IMR-90 (cell line): Measurements from ENCODE around the gene MUC5B. TPM values are rescaled to one million over a fixed set of nuclear protein-coding genes. Genes with fewer than 3 reads are reported as not detected.

Source experiments
- ATAC-seq: fragments of 200-7000 bp; cut with Tn5 transposase; 2 replicates; pipeline ENCODE4 v1.9.1; 2020; ENCODE audit warnings: low read depth, mild to moderate bottlenecking, moderate library complexity
- BruUV-seq: library from RNA; stranded (reverse); fragments of 400-500 nt; replicated peaks from 2 replicates; lab custom pipeline; 2021; lab: Mats Ljungman, UMichigan
- CTCF ChIA-PET: fragments of 300-600 bp; formaldehyde crosslinking; extraction: SDS; loops from one replicate; lab custom pipeline; 2021; ENCODE audit warnings: antibody characterized with exemption; lab: Yijun Ruan, JAX
- POLR2A ChIA-PET: fragments of 300-600 bp; sonication (Branson Sonifier 250); formaldehyde crosslinking; loops from one replicate; lab custom pipeline; 2022; ENCODE audit warnings: antibody characterized with exemption; ENCODE audit not compliant: unreplicated experiment; lab: Charles Lee
- DNase-seq: peaks from one replicate; pipeline ENCODE4 v3.0.0; 2013
- H2AFZ ChIP-seq: replicated peaks from 2 replicates; pipeline ENCODE3; 2013; ENCODE audit warnings: low read length, mild to moderate bottlenecking; ENCODE audit not compliant: poor library complexity
- H2AK5ac ChIP-seq: 2 replicates; pipeline ENCODE4 v1.6.1; 2013; ENCODE audit warnings: low read depth, low read length, inconsistent platforms
- H2AK9ac ChIP-seq: replicated peaks from 2 replicates; pipeline ENCODE3; 2013; ENCODE audit warnings: mild to moderate bottlenecking, low read depth, low read length, moderate library complexity; ENCODE audit not compliant: poor library complexity
- H2BK120ac ChIP-seq: 2 replicates; pipeline ENCODE4 v1.6.1; 2013; ENCODE audit warnings: low read depth, low read length, inconsistent platforms
- H2BK15ac ChIP-seq: 3 replicates; pipeline ENCODE4 v1.6.1; 2013; ENCODE audit warnings: low read depth, low read length, inconsistent platforms
- H2BK20ac ChIP-seq: 2 replicates; pipeline ENCODE4 v1.6.1; 2013; ENCODE audit warnings: low read depth, mild to moderate bottlenecking, inconsistent platforms, low read length, moderate library complexity
- H2BK5ac ChIP-seq: 2 replicates; pipeline ENCODE4 v1.6.1; 2013; ENCODE audit warnings: mild to moderate bottlenecking, low read depth, low read length, inconsistent platforms; ENCODE audit not compliant: poor library complexity, severe bottlenecking
- H3K14ac ChIP-seq: replicated peaks from 2 replicates; pipeline ENCODE4 v1.6.1; 2013; ENCODE audit warnings: low read depth, low read length, inconsistent platforms
- H3K18ac ChIP-seq: 2 replicates; pipeline ENCODE4 v1.6.1; 2013; ENCODE audit warnings: low read depth, low read length, control low read depth
- H3K23ac ChIP-seq: 2 replicates; pipeline ENCODE4 v1.6.1; 2013; ENCODE audit warnings: low read depth, low read length, inconsistent platforms
- H3K27ac ChIP-seq: 2 replicates; pipeline ENCODE4 v1.5.1; 2013; ENCODE audit warnings: mild to moderate bottlenecking, control low read depth, low read length; ENCODE audit not compliant: insufficient read depth
- H3K27me3 ChIP-seq: 2 replicates; pipeline ENCODE4 v1.6.1; 2013; ENCODE audit warnings: low read length; ENCODE audit not compliant: control insufficient read depth, insufficient read depth
- H3K36me3 ChIP-seq: 2 replicates; pipeline ENCODE4 v1.6.1; 2013; ENCODE audit warnings: low read length, mixed read lengths; ENCODE audit not compliant: control insufficient read depth, insufficient read depth
- H3K4ac ChIP-seq: 2 replicates; pipeline ENCODE4 v1.6.1; 2013; ENCODE audit warnings: low read depth, low read length, inconsistent platforms
- H3K4me1 ChIP-seq: 2 replicates; pipeline ENCODE4 v1.6.1; 2013; ENCODE audit warnings: low read length, mixed read lengths; ENCODE audit not compliant: control insufficient read depth, insufficient read depth
- H3K4me2 ChIP-seq: 2 replicates; pipeline ENCODE4 v1.6.1; 2013; ENCODE audit warnings: low read depth, mild to moderate bottlenecking, control low read depth, low read length, moderate library complexity
- H3K4me3 ChIP-seq: 2 replicates; pipeline ENCODE4 v1.5.1; 2013; ENCODE audit warnings: low read depth, mild to moderate bottlenecking, control low read depth, low read length, moderate library complexity; ENCODE audit not compliant: insufficient read depth
- H3K56ac ChIP-seq: 2 replicates; pipeline ENCODE4 v1.6.1; 2013; ENCODE audit warnings: low read length, inconsistent platforms; ENCODE audit not compliant: insufficient read depth; ENCODE audit errors: extremely low read depth
- H3K79me1 ChIP-seq, 2 experiments: 2 replicates each; pipeline ENCODE4 v1.6.1; 2013; ENCODE audit warnings: low read length in 2 of 2, inconsistent platforms in 1 of 2, low read depth in 1 of 2
- H3K9ac ChIP-seq: 2 replicates; pipeline ENCODE4 v1.6.1; 2013; ENCODE audit warnings: low read depth, low read length, control low read depth
- H3K9me1 ChIP-seq: 2 replicates; pipeline ENCODE4 v1.6.1; 2013; ENCODE audit warnings: low read length, inconsistent platforms; ENCODE audit not compliant: insufficient read depth
- H3K9me3 ChIP-seq: 2 replicates; pipeline ENCODE4 v1.6.1; 2013; ENCODE audit warnings: low read length; ENCODE audit not compliant: control insufficient read depth, insufficient read depth
- H4K20me1 ChIP-seq: 2 replicates; pipeline ENCODE4 v1.6.1; 2013; ENCODE audit warnings: low read length, inconsistent platforms; ENCODE audit not compliant: insufficient read depth
- H4K5ac ChIP-seq: 2 replicates; pipeline ENCODE4 v1.6.1; 2013; ENCODE audit warnings: mild to moderate bottlenecking, low read depth, low read length, control low read depth
- H4K8ac ChIP-seq, 2 experiments: 2 replicates each; pipeline ENCODE4 v1.6.1; 2013; ENCODE audit warnings: low read depth in 2 of 2, low read length in 2 of 2, control low read depth in 1 of 2, inconsistent platforms in 1 of 2
- H4K91ac ChIP-seq: 2 replicates; pipeline ENCODE4 v1.6.1; 2013; ENCODE audit warnings: low read depth, low read length, inconsistent platforms; ENCODE audit not compliant: insufficient read depth
- CEBPB ChIP-seq: IDR thresholded peaks from 2 replicates; pipeline ENCODE4 v1.6.1; 2012; ENCODE audit warnings: low read depth, low read length, improper control_type of control experiment
- CHD1 ChIP-seq: IDR thresholded peaks from 2 replicates; pipeline ENCODE4 v1.6.1; 2012; ENCODE audit warnings: low read depth, low read length, improper control_type of control experiment
- MAZ ChIP-seq: IDR thresholded peaks from 2 replicates; pipeline ENCODE4 v1.6.1; 2012; ENCODE audit warnings: low read depth, mild to moderate bottlenecking, low read length, improper control_type of control experiment, moderate library complexity, borderline replicate concordance
- NFE2L2 ChIP-seq: fragments of 150-350 bp; IDR thresholded peaks from 2 replicates; pipeline ENCODE4 v1.6.1; 2016; ENCODE audit warnings: low read depth, mild to moderate bottlenecking, low read length
- POLR2A ChIP-seq: IDR thresholded peaks from 2 replicates; pipeline ENCODE4 v1.6.1; 2012; ENCODE audit warnings: mild to moderate bottlenecking, low read depth, low read length
- RFX5 ChIP-seq: IDR thresholded peaks from 2 replicates; pipeline ENCODE4 v1.8.0; 2012; ENCODE audit warnings: low read depth, mild to moderate bottlenecking, low read length, moderate library complexity
- SMC3 ChIP-seq: fragments of 150-350 bp; IDR thresholded peaks from 2 replicates; pipeline ENCODE4 v1.6.1; 2016; ENCODE audit warnings: low read depth, mild to moderate bottlenecking, antibody characterized with exemption, low read length, moderate library complexity
- WGBS, 2 experiments: methylation state at CpG; one replicate each; pipeline versions ENCODE4 v1.1.5 to v1.1.7; 2013; ENCODE audit warnings: missing lambda C conversion rate in 2 of 2; ENCODE audit not compliant: insufficient read length in 1 of 2; ENCODE audit errors: extremely low coverage in 2 of 2; 5-methylcytosine and 5-hydroxymethylcytosine counted together
- dilution Hi-C: fragments of 300-500 bp; cut with HindIII; formaldehyde crosslinking; loops from one replicate; pipeline ENCODE4 v1.14.3; 2018; ENCODE audit warnings: low sequenced_read_pairs; ENCODE audit not compliant: unreplicated experiment
- in situ Hi-C: fragments of 300-500 bp; cut with MboI; formaldehyde crosslinking; loops from 3 replicates; pipeline ENCODE4 v1.14.3; 2019; ENCODE audit warnings: low sequenced_read_pairs, inconsistent platforms, mixed read lengths
- intact Hi-C: fragments of 100-400 bp; cut with micrococcal nuclease; formaldehyde crosslinking; loops from 2 replicates; pipeline ENCODE4 v1.10.0; 2022
- polyA plus RNA-seq, 3 experiments: library from polyadenylated mRNA; depleted of rRNA; stranded (reverse); fragments of >200 nt; gene quantifications; 2 replicates each; pipeline ENCODE4 v1.2.3, GENCODE V29; 2012; ENCODE audit warnings: low replicate concordance in 1 of 3
- total RNA-seq: library from RNA; depleted of rRNA; stranded (reverse); fragments of >200 nt; gene quantifications from 2 replicates; pipeline ENCODE4 v1.2.3, GENCODE V29; 2012
- TF ChIP-seq, protein P1 (sequence below): conservative IDR thresholded peaks from 2 replicates; pipeline ENCODE4 v1.5.1; 2012; ENCODE audit warnings: mild to moderate bottlenecking, low read depth, low read length, improper control_type of control experiment

Gene MUC5B
- total and polyA plus RNA-seq, 2 of the 4 experiments (the other 2 are of a cell fraction): not detected

DNA sequence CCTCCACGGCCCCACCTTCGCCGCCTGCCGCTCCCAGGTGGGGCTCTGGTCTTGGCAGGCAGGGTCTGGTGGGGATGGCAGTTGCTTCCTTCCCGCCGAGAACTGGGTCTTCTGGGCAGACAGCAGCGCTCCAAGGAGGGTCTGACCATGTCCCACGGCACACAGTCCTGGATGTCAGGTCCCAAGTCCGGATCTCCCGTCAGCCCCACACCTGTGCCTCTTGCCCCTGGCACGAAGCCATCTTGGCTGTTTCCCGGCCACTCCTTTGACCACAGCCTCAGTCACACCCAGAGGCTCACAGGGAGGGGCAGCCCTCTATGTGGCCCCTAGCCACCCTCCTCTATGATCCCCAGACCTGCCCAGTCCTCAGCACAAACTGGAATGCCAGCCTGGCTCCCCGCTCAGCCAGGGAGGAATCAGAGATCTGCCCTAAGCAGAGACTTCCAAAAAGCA lies 14.3 kb downstream of the MUC5B start:
- Histone ChIP-seq H3K79me1 (no peaks in the 10 kb centered on the region), H3K27ac (no peak overlapping the region), H2AK5ac (no peak overlapping the region), H3K9me3 (peaks cover 15% of the 10 kb centered on the region; the same call in 1 of the 2 replicates), H3K27me3 (no peaks in the 10 kb centered on the region; the same call in 1 of the 2 replicates), H2BK15ac (no peak overlapping the region), H3K4me1 (no peaks in the 10 kb centered on the region), H3K9ac (no peak overlapping the region), H3K14ac (no peak overlapping the region), H4K91ac (no peak overlapping the region), H3K56ac (no peak overlapping the region), H3K9me1 (no peaks in the 10 kb centered on the region), H2BK120ac (no peak overlapping the region), H3K36me3 (no peaks in the 10 kb centered on the region), H2AK9ac (no peak overlapping the region), H2AFZ (no peak overlapping the region), H2BK20ac (no peak overlapping the region), H2BK5ac (no peak overlapping the region), H4K8ac (no peak overlapping the region), H4K5ac (no peak overlapping the region), H3K4ac (no peak overlapping the region), H3K18ac (no peak overlapping the region), H3K23ac (no peak overlapping the region), H4K20me1 (no peaks in the 10 kb centered on the region; the same call in 1 of the 2 replicates), H3K4me3 (no peak overlapping the region), H3K4me2 (no peak overlapping the region)
- WGBS, 2 experiments: 69% methylated on average over 10 of the region's 13 CpGs; no CpG with 5 or more reads in 1 of the 2 experiments
- dilution Hi-C loops (no loop called here), in situ Hi-C loops (no loop called here), intact Hi-C loops (no loop called here)
- ChIA-PET CTCF (no interaction called here), POLR2A (no interaction called here)
- no peak for ATAC-seq
- BruUV-seq: no TSS peak
- DNase-seq: no peak
- TF ChIP-seq SMC3 (no peak), RFX5 (no peak), CEBPB (no peak), NFE2L2 (no peak), POLR2A (no peak), CHD1 (no peak), MAZ (no peak)
- TF ChIP-seq, protein P1, sequence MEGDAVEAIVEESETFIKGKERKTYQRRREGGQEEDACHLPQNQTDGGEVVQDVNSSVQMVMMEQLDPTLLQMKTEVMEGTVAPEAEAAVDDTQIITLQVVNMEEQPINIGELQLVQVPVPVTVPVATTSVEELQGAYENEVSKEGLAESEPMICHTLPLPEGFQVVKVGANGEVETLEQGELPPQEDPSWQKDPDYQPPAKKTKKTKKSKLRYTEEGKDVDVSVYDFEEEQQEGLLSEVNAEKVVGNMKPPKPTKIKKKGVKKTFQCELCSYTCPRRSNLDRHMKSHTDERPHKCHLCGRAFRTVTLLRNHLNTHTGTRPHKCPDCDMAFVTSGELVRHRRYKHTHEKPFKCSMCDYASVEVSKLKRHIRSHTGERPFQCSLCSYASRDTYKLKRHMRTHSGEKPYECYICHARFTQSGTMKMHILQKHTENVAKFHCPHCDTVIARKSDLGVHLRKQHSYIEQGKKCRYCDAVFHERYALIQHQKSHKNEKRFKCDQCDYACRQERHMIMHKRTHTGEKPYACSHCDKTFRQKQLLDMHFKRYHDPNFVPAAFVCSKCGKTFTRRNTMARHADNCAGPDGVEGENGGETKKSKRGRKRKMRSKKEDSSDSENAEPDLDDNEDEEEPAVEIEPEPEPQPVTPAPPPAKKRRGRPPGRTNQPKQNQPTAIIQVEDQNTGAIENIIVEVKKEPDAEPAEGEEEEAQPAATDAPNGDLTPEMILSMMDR: no peak
